GM18507 (cell line): ENCODE measurements around the gene PAF1.

Experiments used
- DNase-seq: peaks from one replicate; pipeline ENCODE4 v3.0.0; 2011; ENCODE audit warnings: low read depth; ENCODE audit not compliant: insufficient read length; ENCODE audit errors: extremely low spot score
- FAIRE-seq: peaks from 2 replicates; lab custom pipeline; 2011; peaks lifted over from hg19 to GRCh38; lab: Jason Lieb, UNC

PAF1 gene

DNA sequence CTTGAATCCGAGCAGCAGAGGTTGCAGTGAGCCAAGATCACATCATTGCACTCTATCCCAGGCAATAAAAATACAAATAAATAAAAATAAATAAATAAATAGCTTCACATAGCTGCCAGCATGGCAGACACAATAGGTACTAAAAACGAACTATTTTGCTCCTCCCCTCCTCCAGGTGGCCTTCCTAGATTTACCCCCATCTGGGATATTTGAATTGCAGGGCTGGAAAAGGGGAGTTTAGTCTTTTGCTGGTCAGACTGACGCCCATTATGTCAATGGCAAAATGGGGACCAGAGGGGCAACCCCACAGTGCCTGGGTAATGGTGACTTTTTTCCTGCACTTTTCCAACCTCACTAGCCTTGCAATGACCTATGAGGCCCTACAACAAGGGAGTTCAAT, 54.4 kb downstream of the PAF1 start:
- no peak for DNase-seq
- FAIRE-seq: no peak
